Measurements from ENCODE around the gene NHP2.
"Not testable (repeated sequence)": the region's sequence is repeated elsewhere in the genome, so short reads cannot be mapped to it uniquely, and the experiment has no call there.

Gene NHP2

GRCh38 chr5:178153530-178154340 lies at the start of gene NHP2:
TSS of gene NHP2 (minus strand) at chr5:178153885. CDS start at chr5:178153817, 68 bp downstream.
- DNase-seq, result peak; percentile 99

- DNase-seq, result no peak
Measured at GRCh38 chr5:178202541-178202940, 48.9 kb upstream of the NHP2 start.

- DNase-seq, result no peak
Measured at GRCh38 chr5:178201927-178202235, 48.2 kb upstream of the NHP2 start.

- DNase-seq, result peak; percentile 52
Measured at GRCh38 chr5:178201221-178201926, 47.7 kb upstream of the NHP2 start.

GRCh38 chr5:178199581-178200434 lies 46.1 kb upstream of the NHP2 start:
- no peak for DNase-seq

- no peak for DNase-seq
Measured at GRCh38 chr5:178198706-178199105, 45.0 kb upstream of the NHP2 start.

GRCh38 chr5:178198151-178198550 lies 44.5 kb upstream of the NHP2 start:
- not testable (repeated sequence) for DNase-seq

GRCh38 chr5:178196986-178197385 lies 43.3 kb upstream of the NHP2 start:
- DNase-seq, result no peak

GRCh38 chr5:178196281-178196812 lies 42.7 kb upstream of the NHP2 start:
- no peak for DNase-seq

- DNase-seq, result no peak
Measured at GRCh38 chr5:178194026-178194425, 40.3 kb upstream of the NHP2 start.

- DNase-seq, result no peak
Measured at GRCh38 chr5:178193251-178193809, 39.6 kb upstream of the NHP2 start.

GRCh38 chr5:178192787-178193186 lies 39.1 kb upstream of the NHP2 start:
- no peak for DNase-seq

GRCh38 chr5:178192244-178192643 lies 38.6 kb upstream of the NHP2 start:
- no peak for DNase-seq

GRCh38 chr5:178191661-178192060 lies 38.0 kb upstream of the NHP2 start:
- no peak for DNase-seq

GRCh38 chr5:178189433-178189832 lies 35.7 kb upstream of the NHP2 start:
- no peak for DNase-seq

GRCh38 chr5:178187014-178187413 lies 33.3 kb upstream of the NHP2 start, which contains the start of gene GMCL2:
TSS of gene GMCL2 (minus strand) at chr5:178187371. CDS start at chr5:178187299, 72 bp downstream.
- DNase-seq, result no peak

- DNase-seq, result no peak
Measured at GRCh38 chr5:178186427-178186826, 32.7 kb upstream of the NHP2 start.

- no peak for DNase-seq
Measured at GRCh38 chr5:178182158-178182876, 28.6 kb upstream of the NHP2 start.

GRCh38 chr5:178180141-178180863 lies 26.6 kb upstream of the NHP2 start:
- DNase-seq, result no peak

GRCh38 chr5:178177569-178177968 lies 23.9 kb upstream of the NHP2 start:
- DNase-seq, result no peak

- no peak for DNase-seq
Measured at GRCh38 chr5:178176791-178177190, 23.1 kb upstream of the NHP2 start.

Measured in EL (cell line).